ENCODE data around the gene FGF18. TPM values are rescaled to one million over a fixed set of nuclear protein-coding genes. Genes with fewer than 3 reads are reported as not detected.

The FGF18 gene
- polyA plus RNA-seq, 1 donor from 2014 or later: 1.2 TPM

DNA sequence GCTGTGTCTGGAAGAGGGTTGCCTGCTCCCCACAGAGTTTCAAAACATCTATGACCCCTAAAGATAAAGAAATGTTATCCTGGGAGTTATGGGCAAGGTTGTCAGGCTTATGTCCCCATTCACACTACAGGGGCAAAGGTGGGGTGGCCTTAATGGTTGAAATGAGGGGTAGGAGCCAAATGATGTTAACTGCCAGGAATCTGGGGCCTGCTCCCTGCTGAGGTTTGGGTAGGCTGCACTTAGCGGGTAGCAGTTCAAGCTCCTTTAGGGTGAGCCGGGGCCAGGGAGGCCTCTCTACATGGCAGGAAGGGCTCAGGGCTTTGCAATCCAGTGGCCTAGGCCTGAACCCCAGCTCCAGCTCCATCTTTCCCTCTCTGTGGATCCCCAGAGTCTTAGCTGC, 3.0 kb downstream of the FGF18 start:
- TF ChIP-seq POLR2AphosphoS5 (IDR thresholded peaks at IDR 0.05) (no peak), EP300 (conservative IDR thresholded peaks at IDR 0.05; ENCODE audit: poor library complexity, severe bottlenecking) (no peak), EZH2 (IDR thresholded peaks at IDR 0.05; ENCODE audit: borderline replicate concordance, insufficient read depth, low read length, poor library complexity, severe bottlenecking) (no peak), SMC3 (conservative IDR thresholded peaks at IDR 0.05; ENCODE audit: poor library complexity) (no peak), TAF1 (IDR thresholded peaks at IDR 0.05; ENCODE audit: low read depth) (no peak), MXI1 (conservative IDR thresholded peaks at IDR 0.05; ENCODE audit: poor library complexity, severe bottlenecking) (no peak), RAD21 (conservative IDR thresholded peaks at IDR 0.05) (no peak)
- TF ChIP-seq, protein P1, sequence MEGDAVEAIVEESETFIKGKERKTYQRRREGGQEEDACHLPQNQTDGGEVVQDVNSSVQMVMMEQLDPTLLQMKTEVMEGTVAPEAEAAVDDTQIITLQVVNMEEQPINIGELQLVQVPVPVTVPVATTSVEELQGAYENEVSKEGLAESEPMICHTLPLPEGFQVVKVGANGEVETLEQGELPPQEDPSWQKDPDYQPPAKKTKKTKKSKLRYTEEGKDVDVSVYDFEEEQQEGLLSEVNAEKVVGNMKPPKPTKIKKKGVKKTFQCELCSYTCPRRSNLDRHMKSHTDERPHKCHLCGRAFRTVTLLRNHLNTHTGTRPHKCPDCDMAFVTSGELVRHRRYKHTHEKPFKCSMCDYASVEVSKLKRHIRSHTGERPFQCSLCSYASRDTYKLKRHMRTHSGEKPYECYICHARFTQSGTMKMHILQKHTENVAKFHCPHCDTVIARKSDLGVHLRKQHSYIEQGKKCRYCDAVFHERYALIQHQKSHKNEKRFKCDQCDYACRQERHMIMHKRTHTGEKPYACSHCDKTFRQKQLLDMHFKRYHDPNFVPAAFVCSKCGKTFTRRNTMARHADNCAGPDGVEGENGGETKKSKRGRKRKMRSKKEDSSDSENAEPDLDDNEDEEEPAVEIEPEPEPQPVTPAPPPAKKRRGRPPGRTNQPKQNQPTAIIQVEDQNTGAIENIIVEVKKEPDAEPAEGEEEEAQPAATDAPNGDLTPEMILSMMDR (IDR thresholded peaks at IDR 0.05; ENCODE audit: poor library complexity, severe bottlenecking): no peak
- TF ChIP-seq, protein P2, sequence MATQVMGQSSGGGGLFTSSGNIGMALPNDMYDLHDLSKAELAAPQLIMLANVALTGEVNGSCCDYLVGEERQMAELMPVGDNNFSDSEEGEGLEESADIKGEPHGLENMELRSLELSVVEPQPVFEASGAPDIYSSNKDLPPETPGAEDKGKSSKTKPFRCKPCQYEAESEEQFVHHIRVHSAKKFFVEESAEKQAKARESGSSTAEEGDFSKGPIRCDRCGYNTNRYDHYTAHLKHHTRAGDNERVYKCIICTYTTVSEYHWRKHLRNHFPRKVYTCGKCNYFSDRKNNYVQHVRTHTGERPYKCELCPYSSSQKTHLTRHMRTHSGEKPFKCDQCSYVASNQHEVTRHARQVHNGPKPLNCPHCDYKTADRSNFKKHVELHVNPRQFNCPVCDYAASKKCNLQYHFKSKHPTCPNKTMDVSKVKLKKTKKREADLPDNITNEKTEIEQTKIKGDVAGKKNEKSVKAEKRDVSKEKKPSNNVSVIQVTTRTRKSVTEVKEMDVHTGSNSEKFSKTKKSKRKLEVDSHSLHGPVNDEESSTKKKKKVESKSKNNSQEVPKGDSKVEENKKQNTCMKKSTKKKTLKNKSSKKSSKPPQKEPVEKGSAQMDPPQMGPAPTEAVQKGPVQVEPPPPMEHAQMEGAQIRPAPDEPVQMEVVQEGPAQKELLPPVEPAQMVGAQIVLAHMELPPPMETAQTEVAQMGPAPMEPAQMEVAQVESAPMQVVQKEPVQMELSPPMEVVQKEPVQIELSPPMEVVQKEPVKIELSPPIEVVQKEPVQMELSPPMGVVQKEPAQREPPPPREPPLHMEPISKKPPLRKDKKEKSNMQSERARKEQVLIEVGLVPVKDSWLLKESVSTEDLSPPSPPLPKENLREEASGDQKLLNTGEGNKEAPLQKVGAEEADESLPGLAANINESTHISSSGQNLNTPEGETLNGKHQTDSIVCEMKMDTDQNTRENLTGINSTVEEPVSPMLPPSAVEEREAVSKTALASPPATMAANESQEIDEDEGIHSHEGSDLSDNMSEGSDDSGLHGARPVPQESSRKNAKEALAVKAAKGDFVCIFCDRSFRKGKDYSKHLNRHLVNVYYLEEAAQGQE (IDR thresholded peaks at IDR 0.05; ENCODE audit: borderline replicate concordance): no peak
- no peaks in the 10 kb centered on the region for H3K9me2 ChIP-seq (ENCODE audit: insufficient read depth, low read length)
- H3K9me3 ChIP-seq (ENCODE audit: low read length): no peaks in the 10 kb centered on the region
- H3F3A ChIP-seq (ENCODE audit: insufficient read depth, low read length, poor library complexity, severe bottlenecking): no peaks in the 10 kb centered on the region
- no peak overlapping the region for H3K4me3 ChIP-seq (ENCODE audit: low read length)
- no peaks in the 10 kb centered on the region for H4K20me1 ChIP-seq (ENCODE audit: insufficient read depth)
- H3K79me2 ChIP-seq (replicated peaks; ENCODE audit: insufficient read depth, low read length): no peaks in the 10 kb centered on the region
- peaks cover 31% of the 10 kb centered on the region for H3K27me3 ChIP-seq (ENCODE audit: insufficient read depth, low read depth, low read length)
- no peak overlapping the region for H3K4me2 ChIP-seq (ENCODE audit: low read length)
- H3K36me3 ChIP-seq (ENCODE audit: insufficient read depth, low read length): no peaks in the 10 kb centered on the region
- no peak overlapping the region for H2AFZ ChIP-seq (ENCODE audit: low read depth, low read length)
- no peak overlapping the region for H3K27ac ChIP-seq (ENCODE audit: low read length)
- no peak overlapping the region for H3K9ac ChIP-seq (ENCODE audit: low read length)

DNA sequence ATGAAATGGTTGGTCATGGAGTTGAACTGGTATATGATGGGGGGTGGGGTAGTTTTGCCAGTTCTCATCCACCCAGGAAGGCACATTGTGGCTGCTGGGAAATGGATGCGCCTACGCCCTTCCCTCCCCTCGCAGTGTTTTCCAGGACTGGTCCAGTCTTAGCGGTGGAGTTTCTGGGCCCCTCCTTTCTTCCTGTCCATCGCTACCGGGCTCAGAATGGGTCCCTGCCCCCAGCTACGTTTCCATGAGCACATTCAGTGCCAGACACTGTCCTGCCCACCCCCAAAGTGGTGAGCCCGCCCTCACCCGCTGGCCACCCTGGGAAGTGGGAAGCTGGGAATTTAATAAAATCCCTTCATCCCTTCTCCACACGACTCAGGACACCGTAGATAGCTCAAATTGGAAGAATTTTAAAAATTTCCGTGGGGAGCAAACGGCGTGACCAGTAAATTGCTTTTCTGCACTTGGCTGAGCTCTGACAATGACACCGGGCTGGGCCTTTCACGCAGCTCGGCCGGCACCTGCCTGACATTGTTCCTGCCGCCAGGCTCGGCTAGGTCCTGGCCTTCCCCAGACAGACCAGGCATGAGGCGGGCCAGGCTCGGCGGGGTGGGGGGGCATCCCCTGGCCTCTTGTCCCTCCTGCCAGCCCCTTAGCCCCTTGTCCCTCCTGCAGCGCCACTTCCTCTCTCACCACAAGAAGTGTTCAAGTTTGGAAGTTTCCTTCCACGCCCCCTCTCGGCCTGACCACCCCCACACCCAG, 3.6 kb downstream of the FGF18 start:
- no peaks in the 10 kb centered on the region for H3F3A ChIP-seq (ENCODE audit: insufficient read depth, low read length, poor library complexity, severe bottlenecking)
- TF ChIP-seq EZH2 (IDR thresholded peaks at IDR 0.05; ENCODE audit: borderline replicate concordance, insufficient read depth, low read length, poor library complexity, severe bottlenecking) (no peak), EP300 (conservative IDR thresholded peaks at IDR 0.05; ENCODE audit: poor library complexity, severe bottlenecking) (no peak), SMC3 (conservative IDR thresholded peaks at IDR 0.05; ENCODE audit: poor library complexity) (no peak), POLR2AphosphoS5 (IDR thresholded peaks at IDR 0.05) (no peak), TAF1 (IDR thresholded peaks at IDR 0.05; ENCODE audit: low read depth) (no peak), MXI1 (conservative IDR thresholded peaks at IDR 0.05; ENCODE audit: poor library complexity, severe bottlenecking) (no peak)
- TF ChIP-seq, protein P1 (IDR thresholded peaks at IDR 0.05; ENCODE audit: poor library complexity, severe bottlenecking): no peak
- H3K9ac ChIP-seq (ENCODE audit: low read length): no peak overlapping the region
- no peaks in the 10 kb centered on the region for H4K20me1 ChIP-seq (ENCODE audit: insufficient read depth)
- peaks cover 31% of the 10 kb centered on the region for H3K27me3 ChIP-seq (ENCODE audit: insufficient read depth, low read depth, low read length)
- H3K4me3 ChIP-seq (ENCODE audit: low read length): no peak overlapping the region
- no peak overlapping the region for H3K4me2 ChIP-seq (ENCODE audit: low read length)
- H3K79me2 ChIP-seq (replicated peaks; ENCODE audit: insufficient read depth, low read length): no peaks in the 10 kb centered on the region
- H3K9me3 ChIP-seq (ENCODE audit: low read length): no peaks in the 10 kb centered on the region
- H3K27ac ChIP-seq (ENCODE audit: low read length): no peak overlapping the region
- H3K9me2 ChIP-seq (ENCODE audit: insufficient read depth, low read length): no peaks in the 10 kb centered on the region
- no peaks in the 10 kb centered on the region for H3K36me3 ChIP-seq (ENCODE audit: insufficient read depth, low read length)
- H2AFZ ChIP-seq (ENCODE audit: low read depth, low read length): no peak overlapping the region

Measured in neural cell (in vitro differentiated cells).